Activated T-helper 2 cell treated with anti-CD3 and anti-CD28 coated beads, Interferon-gamma antibody, Interleukin-2, Interleukin-4, amounts not matched to agents 10 μg/mL and 5 μg/mL and 100 μg/mL, durations not matched to agents 14 hours and 24 hours and 36 hours (primary cell): ENCODE results near the gene UCHL3. TPM values are rescaled to one million over a fixed set of nuclear protein-coding genes. Genes with fewer than 3 reads are reported as not detected.
A peak's percentile ranks its signal among the peaks of the same experiment; 100 is the strongest.
"Not testable (repeated sequence)": the region's sequence is repeated elsewhere in the genome, so short reads cannot be mapped to it uniquely, and the experiment has no call there.

ENCODE experiments used
- DNase-seq: peaks from one replicate; pipeline ENCODE4 v3.0.0; 2021; ENCODE audit warnings: low spot score
- H3K27ac Mint-ChIP-seq: one replicate; pipeline ENCODE4 v1.8.0; 2021; ENCODE audit warnings: mixed read lengths
- H3K27me3 Mint-ChIP-seq: one replicate; pipeline ENCODE4 v1.8.0; 2021; ENCODE audit warnings: low read depth, mixed read lengths
- H3K36me3 Mint-ChIP-seq: one replicate; pipeline ENCODE4 v1.8.0; 2021; ENCODE audit warnings: low read depth, mixed read lengths
- H3K4me1 Mint-ChIP-seq: one replicate; pipeline ENCODE4 v1.8.0; 2021; ENCODE audit warnings: low read depth, mixed read lengths
- H3K4me3 Mint-ChIP-seq: one replicate; pipeline ENCODE4 v1.8.0; 2021; ENCODE audit warnings: low read depth, mild to moderate bottlenecking, moderate library complexity, mixed read lengths
- H3K9me3 Mint-ChIP-seq: one replicate; pipeline ENCODE4 v1.8.0; 2021; ENCODE audit warnings: mixed read lengths
- intact Hi-C: fragments of 100-400 bp; cut with micrococcal nuclease; formaldehyde crosslinking; loops from one replicate; pipeline ENCODE4 v1.15.1; 2023
- total RNA-seq: library from RNA; stranded (reverse); gene quantifications from 2 replicates; pipeline ENCODE4 v1.2.3, GENCODE V29; 2022

The UCHL3 gene
- total RNA-seq, 1 donor from 2014 or later = 35.4 TPM

GRCh38 chr13:75530549-75530961, 19.0 kb upstream of the UCHL3 start:
- H3K27me3 Mint-ChIP-seq = no peaks in the 10 kb centered on the region
- H3K4me1 Mint-ChIP-seq = peaks cover 35% of the 10 kb centered on the region
- DNase-seq = no peak
- peak overlapping the region; percentile 58 for H3K27ac Mint-ChIP-seq
- no peaks in the 10 kb centered on the region for H3K9me3 Mint-ChIP-seq
- intact Hi-C loops = no loop called here
- H3K4me3 Mint-ChIP-seq = no peak overlapping the region
- H3K36me3 Mint-ChIP-seq = peaks cover 77% of the 10 kb centered on the region

GRCh38 chr13:75533861-75534260, 15.7 kb upstream of the UCHL3 start:
- no peak overlapping the region for H3K27ac Mint-ChIP-seq
- DNase-seq = no peak
- peaks cover 58% of the 10 kb centered on the region for H3K36me3 Mint-ChIP-seq
- intact Hi-C loops = no loop called here
- H3K4me1 Mint-ChIP-seq = peaks cover 45% of the 10 kb centered on the region
- no peak overlapping the region for H3K4me3 Mint-ChIP-seq
- H3K9me3 Mint-ChIP-seq = no peaks in the 10 kb centered on the region
- H3K27me3 Mint-ChIP-seq = no peaks in the 10 kb centered on the region

GRCh38 chr13:75537401-75538365, 11.9 kb upstream of the UCHL3 start, which contains the start of gene COMMD6:
TSS of gene COMMD6 (minus strand) at chr13:75537841. CDS start at chr13:75537805, 36 bp downstream.
- Mint-ChIP-seq H3K9me3 (no peaks in the 10 kb centered on the region), H3K27me3 (no peaks in the 10 kb centered on the region), H3K36me3 (peaks cover 30% of the 10 kb centered on the region), H3K27ac (peak within 1 kb of the TSS; percentile 79), H3K4me3 (peak within 1 kb of the TSS; percentile 93), H3K4me1 (peaks cover 31% of the 10 kb centered on the region)
- intact Hi-C loops = loop anchor here (1.0 kb wide), 2 partner anchors 12 to 55 kb away; partner anchors contain the start of genes TBC1D4 and UCHL3
- DNase-seq = peak; percentile 65

- Mint-ChIP-seq H3K9me3 (no peaks in the 10 kb centered on the region), H3K36me3 (peaks cover 2% of the 10 kb centered on the region), H3K27me3 (no peaks in the 10 kb centered on the region), H3K4me1 (peaks cover 13% of the 10 kb centered on the region), H3K27ac (no peak overlapping the region), H3K4me3 (no peak overlapping the region)
- DNase-seq = no peak
- intact Hi-C loops = no loop called here
These were observed 8.3 kb upstream of the UCHL3 start for GRCh38 chr13:75541287-75541686.

GRCh38 chr13:75541961-75542360, 7.6 kb upstream of the UCHL3 start:
- Mint-ChIP-seq H3K4me1 (peaks cover 8% of the 10 kb centered on the region), H3K36me3 (no peaks in the 10 kb centered on the region), H3K4me3 (no peak overlapping the region), H3K9me3 (no peaks in the 10 kb centered on the region), H3K27me3 (no peaks in the 10 kb centered on the region), H3K27ac (no peak overlapping the region)
- intact Hi-C loops = no loop called here
- no peak for DNase-seq

GRCh38 chr13:75544681-75545330, 4.8 kb upstream of the UCHL3 start:
- DNase-seq = no peak
- no peak overlapping the region for H3K4me3 Mint-ChIP-seq
- intact Hi-C loops = loop anchor here (5.0 kb wide), 2 partner anchors 92 to 218 kb away; partner anchors contain the start of gene LMO7
- no peaks in the 10 kb centered on the region for H3K36me3 Mint-ChIP-seq
- H3K27ac Mint-ChIP-seq = no peak overlapping the region
- H3K9me3 Mint-ChIP-seq = no peaks in the 10 kb centered on the region
- no peaks in the 10 kb centered on the region for H3K27me3 Mint-ChIP-seq
- H3K4me1 Mint-ChIP-seq = peaks cover 7% of the 10 kb centered on the region

GRCh38 chr13:75545386-75545785, 4.2 kb upstream of the UCHL3 start:
- H3K36me3 Mint-ChIP-seq, H3K9me3 Mint-ChIP-seq, H3K27ac Mint-ChIP-seq, H3K4me3 Mint-ChIP-seq, H3K27me3 Mint-ChIP-seq, DNase-seq: not testable (repeated sequence)
- peaks cover 11% of the 10 kb centered on the region for H3K4me1 Mint-ChIP-seq
- intact Hi-C loops = loop anchor here (5.0 kb wide), 2 partner anchors 92 to 218 kb away; partner anchors contain the start of gene LMO7

GRCh38 chr13:75547917-75548316, 1.7 kb upstream of the UCHL3 start:
- Mint-ChIP-seq H3K4me1 (peaks cover 19% of the 10 kb centered on the region), H3K27ac (no peak overlapping the region), H3K27me3 (no peaks in the 10 kb centered on the region), H3K4me3 (no peak overlapping the region), H3K36me3 (no peaks in the 10 kb centered on the region), H3K9me3 (no peaks in the 10 kb centered on the region)
- DNase-seq = no peak
- intact Hi-C loops = loop anchor here (5.0 kb wide), 2 partner anchors 89 to 221 kb away; partner anchors contain the start of gene LMO7

- intact Hi-C loops = no loop called here
- H3K4me1 Mint-ChIP-seq = peaks cover 24% of the 10 kb centered on the region
- H3K27ac Mint-ChIP-seq = peak overlapping the region; percentile 96
- H3K9me3 Mint-ChIP-seq = no peaks in the 10 kb centered on the region
- H3K4me3 Mint-ChIP-seq = peak overlapping the region; percentile 97
- no peak for DNase-seq
- H3K27me3 Mint-ChIP-seq = no peaks in the 10 kb centered on the region
- peaks cover 22% of the 10 kb centered on the region for H3K36me3 Mint-ChIP-seq
These were observed 572 bp downstream of the UCHL3 start for GRCh38 chr13:75550159-75550567.

GRCh38 chr13:75554464-75554863, 4.9 kb downstream of the UCHL3 start:
- Mint-ChIP-seq H3K36me3 (peaks cover 34% of the 10 kb centered on the region), H3K4me3 (no peak overlapping the region), H3K9me3 (no peaks in the 10 kb centered on the region), H3K27ac (no peak overlapping the region), H3K27me3 (no peaks in the 10 kb centered on the region), H3K4me1 (peaks cover 32% of the 10 kb centered on the region)
- DNase-seq = no peak
- intact Hi-C loops = no loop called here

- no peaks in the 10 kb centered on the region for H3K27me3 Mint-ChIP-seq
- peaks cover 35% of the 10 kb centered on the region for H3K36me3 Mint-ChIP-seq
- H3K4me3 Mint-ChIP-seq = no peak overlapping the region
- no peak for DNase-seq
- no peaks in the 10 kb centered on the region for H3K9me3 Mint-ChIP-seq
- intact Hi-C loops = no loop called here
- H3K27ac Mint-ChIP-seq = peak overlapping the region; percentile 8
- H3K4me1 Mint-ChIP-seq = peaks cover 32% of the 10 kb centered on the region
These were observed 5.4 kb downstream of the UCHL3 start for GRCh38 chr13:75554981-75555380.

- Mint-ChIP-seq H3K4me1 (peaks cover 23% of the 10 kb centered on the region), H3K27ac (no peak overlapping the region), H3K27me3 (no peaks in the 10 kb centered on the region), H3K4me3 (no peak overlapping the region), H3K36me3 (peaks cover 40% of the 10 kb centered on the region), H3K9me3 (no peaks in the 10 kb centered on the region)
- intact Hi-C loops = no loop called here
- DNase-seq = no peak
These were observed 6.2 kb downstream of the UCHL3 start for GRCh38 chr13:75555836-75556235.

GRCh38 chr13:75556961-75557360, 7.4 kb downstream of the UCHL3 start:
- H3K4me3 Mint-ChIP-seq = no peak overlapping the region
- DNase-seq = no peak
- peaks cover 19% of the 10 kb centered on the region for H3K4me1 Mint-ChIP-seq
- peaks cover 41% of the 10 kb centered on the region for H3K36me3 Mint-ChIP-seq
- intact Hi-C loops = no loop called here
- no peak overlapping the region for H3K27ac Mint-ChIP-seq
- H3K27me3 Mint-ChIP-seq = no peaks in the 10 kb centered on the region
- no peaks in the 10 kb centered on the region for H3K9me3 Mint-ChIP-seq
